ENCODE measurements around the gene G6PC3.
A peak's percentile ranks its signal among the peaks of the same experiment; 100 is the strongest.

G6PC3 gene

DNA sequence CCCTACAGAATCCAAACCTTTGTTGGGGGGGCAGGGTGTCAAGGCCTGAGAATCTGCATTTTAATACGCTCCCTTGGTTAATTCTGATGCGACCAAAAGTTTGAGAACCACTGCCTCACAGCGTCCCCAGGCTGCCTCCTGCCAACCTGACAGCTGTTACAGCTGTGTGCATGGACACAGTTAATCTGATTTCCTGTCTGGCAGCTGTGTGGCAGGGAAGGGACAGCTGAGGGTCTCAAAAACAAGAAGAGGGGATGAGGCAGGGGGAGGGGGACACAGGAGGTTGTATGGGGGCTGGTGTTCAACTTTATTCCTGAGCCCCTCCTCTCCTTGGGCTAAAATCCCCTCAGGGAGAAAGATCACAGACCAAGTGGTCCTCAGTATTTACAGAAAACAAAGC lies 35.4 kb downstream of the G6PC3 start:
- no peak for DNase-seq (ENCODE audit: low read depth)
- TF ChIP-seq, protein P1, sequence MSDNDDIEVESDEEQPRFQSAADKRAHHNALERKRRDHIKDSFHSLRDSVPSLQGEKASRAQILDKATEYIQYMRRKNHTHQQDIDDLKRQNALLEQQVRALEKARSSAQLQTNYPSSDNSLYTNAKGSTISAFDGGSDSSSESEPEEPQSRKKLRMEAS (IDR thresholded peaks at IDR 0.05; ENCODE audit: low read depth, low read length) = no peak
- no peak for TF ChIP-seq POLR2A (IDR thresholded peaks at IDR 0.05; ENCODE audit: extremely low read depth, insufficient read length)
- H3K4me3 ChIP-seq (ENCODE audit: low read depth, low read length) = no peak overlapping the region

DNA sequence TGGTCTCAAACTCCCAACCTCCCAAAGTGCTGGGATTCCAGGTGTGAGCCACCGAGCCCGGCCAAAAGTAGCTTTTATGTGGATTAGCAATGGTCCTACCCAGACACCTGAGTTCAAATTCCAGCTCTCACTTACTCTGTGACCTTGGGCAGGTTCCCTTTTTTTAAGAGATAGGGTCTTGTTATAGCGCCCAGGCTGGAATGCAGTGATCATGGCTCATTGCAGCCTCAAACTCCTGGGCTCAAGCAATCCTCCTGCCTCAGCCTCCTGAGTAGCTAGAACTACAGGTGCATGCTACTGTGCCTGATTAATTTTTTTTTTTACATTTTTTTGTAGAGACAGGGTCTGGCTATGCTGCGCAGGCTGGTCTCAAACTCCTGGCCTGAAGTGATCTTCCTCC lies 36.3 kb downstream of the G6PC3 start:
- no peak for DNase-seq (ENCODE audit: low read depth)
- no peak overlapping the region for H3K4me3 ChIP-seq (ENCODE audit: low read depth, low read length)
- TF ChIP-seq, protein P1 (IDR thresholded peaks at IDR 0.05; ENCODE audit: low read depth, low read length) = no peak
- TF ChIP-seq MYC (IDR thresholded peaks at IDR 0.05; ENCODE audit: low read depth, low read length) (no peak), POLR2A (IDR thresholded peaks at IDR 0.05; ENCODE audit: extremely low read depth, insufficient read length) (no peak)
- TF ChIP-seq, protein P2, sequence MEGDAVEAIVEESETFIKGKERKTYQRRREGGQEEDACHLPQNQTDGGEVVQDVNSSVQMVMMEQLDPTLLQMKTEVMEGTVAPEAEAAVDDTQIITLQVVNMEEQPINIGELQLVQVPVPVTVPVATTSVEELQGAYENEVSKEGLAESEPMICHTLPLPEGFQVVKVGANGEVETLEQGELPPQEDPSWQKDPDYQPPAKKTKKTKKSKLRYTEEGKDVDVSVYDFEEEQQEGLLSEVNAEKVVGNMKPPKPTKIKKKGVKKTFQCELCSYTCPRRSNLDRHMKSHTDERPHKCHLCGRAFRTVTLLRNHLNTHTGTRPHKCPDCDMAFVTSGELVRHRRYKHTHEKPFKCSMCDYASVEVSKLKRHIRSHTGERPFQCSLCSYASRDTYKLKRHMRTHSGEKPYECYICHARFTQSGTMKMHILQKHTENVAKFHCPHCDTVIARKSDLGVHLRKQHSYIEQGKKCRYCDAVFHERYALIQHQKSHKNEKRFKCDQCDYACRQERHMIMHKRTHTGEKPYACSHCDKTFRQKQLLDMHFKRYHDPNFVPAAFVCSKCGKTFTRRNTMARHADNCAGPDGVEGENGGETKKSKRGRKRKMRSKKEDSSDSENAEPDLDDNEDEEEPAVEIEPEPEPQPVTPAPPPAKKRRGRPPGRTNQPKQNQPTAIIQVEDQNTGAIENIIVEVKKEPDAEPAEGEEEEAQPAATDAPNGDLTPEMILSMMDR (IDR thresholded peaks at IDR 0.05; ENCODE audit: low read depth, low read length) = no peak

- TF ChIP-seq, protein P2 (IDR thresholded peaks at IDR 0.05; ENCODE audit: low read depth, low read length) = no peak
- TF ChIP-seq MYC (IDR thresholded peaks at IDR 0.05; ENCODE audit: low read depth, low read length) = no peak
- TF ChIP-seq POLR2A (IDR thresholded peaks at IDR 0.05; ENCODE audit: extremely low read depth, insufficient read length) = no peak
- no peak overlapping the region for H3K4me3 ChIP-seq (ENCODE audit: low read depth, low read length)
- no peak for DNase-seq (ENCODE audit: low read depth)
Observed at GRCh38 chr17:44108440-44109311, 38.1 kb downstream of the G6PC3 start.

DNA sequence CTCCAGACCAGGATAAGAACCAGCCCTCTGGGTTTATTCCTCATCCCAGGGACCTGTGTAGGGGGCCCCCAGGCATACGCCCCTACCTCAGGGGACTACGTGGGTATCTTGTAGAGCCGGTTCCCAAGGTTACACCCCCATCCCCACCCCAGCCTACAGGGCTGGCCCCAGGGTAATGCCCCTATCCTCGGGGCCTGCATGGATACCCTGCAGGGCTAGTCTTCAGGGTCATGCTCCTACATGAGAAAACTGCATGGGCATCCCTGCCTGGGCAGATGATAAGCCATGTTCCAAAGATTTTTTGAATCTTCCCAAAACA lies 38.7 kb downstream of the G6PC3 start:
- no peak overlapping the region for H3K4me3 ChIP-seq (ENCODE audit: low read depth, low read length)
- DNase-seq (ENCODE audit: low read depth) = no peak
- TF ChIP-seq, protein P2 (IDR thresholded peaks at IDR 0.05; ENCODE audit: low read depth, low read length) = no peak
- TF ChIP-seq, protein P1 (IDR thresholded peaks at IDR 0.05; ENCODE audit: low read depth, low read length) = no peak
- TF ChIP-seq POLR2A (IDR thresholded peaks at IDR 0.05; ENCODE audit: extremely low read depth, insufficient read length) (no peak), MYC (IDR thresholded peaks at IDR 0.05; ENCODE audit: low read depth, low read length) (no peak)

GRCh38 chr17:44110011-44110686 lies 39.6 kb downstream of the G6PC3 start:
- DNase-seq (ENCODE audit: low read depth) = no peak
- peak overlapping the region; percentile 62 for H3K4me3 ChIP-seq (ENCODE audit: low read depth, low read length)
- TF ChIP-seq, protein P1 (IDR thresholded peaks at IDR 0.05; ENCODE audit: low read depth, low read length) = no peak
- TF ChIP-seq, protein P2 (IDR thresholded peaks at IDR 0.05; ENCODE audit: low read depth, low read length) = no peak
- TF ChIP-seq MYC (IDR thresholded peaks at IDR 0.05; ENCODE audit: low read depth, low read length) (no peak), POLR2A (IDR thresholded peaks at IDR 0.05; ENCODE audit: extremely low read depth, insufficient read length) (no peak)

Data from NB4 (cell line).